Sigmoid colon (tissue), 7 donors: ENCODE measurements around the gene ARHGAP15. TPM values are rescaled to one million over a fixed set of nuclear protein-coding genes. Genes with fewer than 3 reads are reported as not detected.

Source experiments
- DNase-seq: peaks from one replicate; pipeline ENCODE4 v3.0.0-alpha.2; 2019
- H3K27ac ChIP-seq, 4 donors: fragments of 200-600 bp; sonication (generic); one replicate each; pipeline ENCODE4 v1.5.1; 2016 to 2019; ENCODE audit warnings: mild to moderate bottlenecking in 1 of 4
- H3K27me3 ChIP-seq, 3 donors: fragments of 200-600 bp; sonication (generic); one replicate each; pipeline ENCODE4 v1.5.1; 2019; ENCODE audit warnings: mild to moderate bottlenecking in 1 of 3
- H3K36me3 ChIP-seq, 4 donors: fragments of 200-600 bp; sonication (generic); one replicate each; pipeline ENCODE4 v1.5.1; 2016 to 2019
- H3K4me1 ChIP-seq, 4 donors: fragments of 200-600 bp; sonication (generic); one replicate each; pipeline ENCODE4 v1.5.1; 2017 to 2019
- H3K4me3 ChIP-seq, 4 donors: fragments of 200-600 bp; sonication (generic); one replicate each; pipeline ENCODE4 v1.5.1; 2017 to 2019; ENCODE audit warnings: mild to moderate bottlenecking in 2 of 4, moderate library complexity in 1 of 4
- H3K9me3 ChIP-seq, 4 donors: fragments of 200-600 bp in 3 of 4; sonication (generic) in 3 of 4; one replicate each; pipeline versions ENCODE4 v1.5.1 to v1.6.1; 2013 to 2019
- CTCF ChIP-seq, 4 experiments: fragments of 450-650 bp in 3 of 4; fragments of 200-600 bp in 1 of 4; IDR thresholded peaks; one replicate each; pipeline ENCODE4 v1.5.1; 2016 to 2019; ENCODE audit warnings: antibody characterized with exemption in 4 of 4, mild to moderate bottlenecking in 3 of 4, moderate library complexity in 2 of 4
- EP300 ChIP-seq, 4 donors: sonication (generic); formaldehyde crosslinking; IDR thresholded peaks; one replicate each; pipeline ENCODE4 v1.6.1; 2017; ENCODE audit warnings: antibody characterized with exemption in 4 of 4
- POLR2A ChIP-seq, 2 donors: fragments of 450-650 bp; IDR thresholded peaks; one replicate each; pipeline ENCODE4 v1.6.1; 2016; ENCODE audit warnings: antibody characterized with exemption in 2 of 2, mild to moderate bottlenecking in 2 of 2, moderate library complexity in 2 of 2
- POLR2AphosphoS5 ChIP-seq, 4 donors: sonication (generic); formaldehyde crosslinking; IDR thresholded peaks; one replicate each; pipeline ENCODE4 v1.6.1; 2017; ENCODE audit warnings: antibody characterized with exemption in 4 of 4
- WGBS, 2 donors: extraction: QIAGEN DNeasy Blood & Tissue Kit; methylation state at CpG; one replicate each; pipeline ENCODE4 v1.1.7; 2013; 5-methylcytosine and 5-hydroxymethylcytosine counted together
- intact Hi-C: fragments of 100-400 bp; cut with DNase I; formaldehyde crosslinking; loops from one replicate; pipeline ENCODE4 v1.15.1; 2023
- polyA plus RNA-seq, 3 donors: library from polyadenylated mRNA; stranded (reverse); fragments of 200-250 nt; gene quantifications; one replicate each; pipeline ENCODE4 v1.2.3, GENCODE V29; 2013
- total RNA-seq, 4 donors: library from RNA; depleted of rRNA; stranded (reverse); fragments of >200 nt; gene quantifications; one replicate each; pipeline ENCODE4 v1.1.0, GENCODE V29; 2016
- donor health status: healthy with polysubstance abuse.
- donor health status: Bipolar disorder and iron deficiency.
- donor health status: healthy.

ARHGAP15 gene
- total and polyA plus RNA-seq, 7 donors: 3.7 to 16.4 (median 6.0) TPM

GRCh38 chr2:143698888-143699570, 569.8 kb downstream of the ARHGAP15 start:
- no peak overlapping the region for H3K4me3 ChIP-seq
- no peaks in the 10 kb centered on the region for H3K9me3 ChIP-seq
- no peaks in the 10 kb centered on the region for H3K36me3 ChIP-seq
- H3K27me3 ChIP-seq: no peaks in the 10 kb centered on the region
- no peak overlapping the region for H3K27ac ChIP-seq
- DNase-seq: no peak
- TF ChIP-seq CTCF (IDR thresholded peaks at IDR 0.05): no peak
- no peak for TF ChIP-seq EP300 (IDR thresholded peaks at IDR 0.05)
- no peak for TF ChIP-seq POLR2A (IDR thresholded peaks at IDR 0.05)
- no peak for TF ChIP-seq POLR2AphosphoS5 (IDR thresholded peaks at IDR 0.05)
- WGBS, 2 donors: 67 to 78% methylated on average over 3 of the region's 3 CpGs
- intact Hi-C loops: no loop called here
- H3K4me1 ChIP-seq: peaks cover 0 to 3% (median 0%) of the 10 kb centered on the region in 4 donors

GRCh38 chr2:143700865-143701264, 571.6 kb downstream of the ARHGAP15 start:
- H3K9me3 ChIP-seq: no peaks in the 10 kb centered on the region
- H3K27me3 ChIP-seq: no peaks in the 10 kb centered on the region
- no peaks in the 10 kb centered on the region for H3K36me3 ChIP-seq
- DNase-seq: no peak
- H3K27ac ChIP-seq: no peak overlapping the region
- 79 to 85% methylated on average over 2 of the region's 2 CpGs for WGBS, 2 donors
- intact Hi-C loops: no loop called here
- TF ChIP-seq POLR2A (IDR thresholded peaks at IDR 0.05) (no peak), POLR2AphosphoS5 (IDR thresholded peaks at IDR 0.05) (no peak), EP300 (IDR thresholded peaks at IDR 0.05) (no peak), CTCF (IDR thresholded peaks at IDR 0.05) (no peak)
- H3K4me1 ChIP-seq: no peaks in the 10 kb centered on the region
- no peak overlapping the region for H3K4me3 ChIP-seq

- Histone ChIP-seq H3K9me3 (no peaks in the 10 kb centered on the region), H3K4me3 (no peak overlapping the region), H3K27ac (no peak overlapping the region), H3K4me1 (no peaks in the 10 kb centered on the region), H3K36me3 (no peaks in the 10 kb centered on the region), H3K27me3 (no peaks in the 10 kb centered on the region)
- WGBS, 2 donors: 75 to 92% methylated on average over 1 of the region's 1 CpG
- no peak for DNase-seq
- TF ChIP-seq EP300 (IDR thresholded peaks at IDR 0.05): no peak
- TF ChIP-seq POLR2A (IDR thresholded peaks at IDR 0.05): no peak
- no peak for TF ChIP-seq POLR2AphosphoS5 (IDR thresholded peaks at IDR 0.05)
- no peak for TF ChIP-seq CTCF (IDR thresholded peaks at IDR 0.05)
- intact Hi-C loops: no loop called here
Measured at GRCh38 chr2:143701785-143702184, 572.6 kb downstream of the ARHGAP15 start.

GRCh38 chr2:143702931-143703330, 573.7 kb downstream of the ARHGAP15 start:
- H3K27me3 ChIP-seq: no peaks in the 10 kb centered on the region
- TF ChIP-seq POLR2A (IDR thresholded peaks at IDR 0.05): no peak
- TF ChIP-seq CTCF (IDR thresholded peaks at IDR 0.05): no peak
- DNase-seq: no peak
- WGBS, 2 donors: 64 to 78% methylated on average over 1 of the region's 1 CpG
- no peaks in the 10 kb centered on the region for H3K9me3 ChIP-seq
- no peaks in the 10 kb centered on the region for H3K4me1 ChIP-seq
- H3K36me3 ChIP-seq: no peaks in the 10 kb centered on the region
- intact Hi-C loops: no loop called here
- no peak overlapping the region for H3K4me3 ChIP-seq
- no peak overlapping the region for H3K27ac ChIP-seq
